ENCODE measurements around the gene OMG. TPM values are rescaled to one million over a fixed set of nuclear protein-coding genes. Genes with fewer than 3 reads are reported as not detected.

OMG gene
- total RNA-seq, 1 donor from 2014 or later: 0.25 TPM

GRCh38 chr17:31251105-31251969 is 45.7 kb downstream of the OMG start:
- no peaks in the 10 kb centered on the region for H3K9me3 ChIP-seq (replicated peaks)
- no peak overlapping the region for H3K4me3 ChIP-seq
- peaks cover 33% of the 10 kb centered on the region for H3K36me3 ChIP-seq
- no peak for DNase-seq
- peak overlapping the region; percentile 59 for H3K27ac ChIP-seq (replicated peaks)
- H3K27me3 ChIP-seq (ENCODE audit: low read depth): no peaks in the 10 kb centered on the region
- intact Hi-C loops (cut with micrococcal nuclease): no loop called here
- TF ChIP-seq CTCF (IDR thresholded peaks at IDR 0.05; ENCODE audit: borderline replicate concordance): no peak
- H3K4me1 ChIP-seq: peaks cover 26% of the 10 kb centered on the region

- intact Hi-C loops (cut with micrococcal nuclease): no loop called here
- H3K27me3 ChIP-seq (ENCODE audit: low read depth): no peaks in the 10 kb centered on the region
- H3K36me3 ChIP-seq: peaks cover 36% of the 10 kb centered on the region
- H3K4me3 ChIP-seq: no peak overlapping the region
- no peak for TF ChIP-seq CTCF (IDR thresholded peaks at IDR 0.05; ENCODE audit: borderline replicate concordance)
- peak overlapping the region; percentile 59 for H3K27ac ChIP-seq (replicated peaks)
- no peak for DNase-seq
- H3K4me1 ChIP-seq: peaks cover 26% of the 10 kb centered on the region
- H3K9me3 ChIP-seq (replicated peaks): no peaks in the 10 kb centered on the region
Measured at GRCh38 chr17:31250229-31250628, 46.8 kb downstream of the OMG start.

DNA sequence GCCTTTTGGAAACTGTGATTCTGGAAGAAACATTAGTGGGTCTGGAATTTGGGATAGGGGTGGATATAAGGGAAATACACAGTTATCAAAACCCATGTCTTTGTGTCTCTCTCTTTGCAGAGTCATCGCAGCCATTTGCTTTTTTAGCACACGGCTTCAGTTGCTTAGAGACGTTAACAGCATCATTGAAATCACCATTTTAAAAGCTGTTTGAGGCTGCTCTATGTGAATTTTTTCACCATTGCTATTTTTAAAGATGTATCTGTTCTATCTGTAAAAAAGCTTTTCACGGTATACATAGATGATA is 47.3 kb downstream of the OMG start:
- peak overlapping the region; percentile 59 for H3K27ac ChIP-seq (replicated peaks)
- no peak for DNase-seq
- H3K4me1 ChIP-seq: peaks cover 26% of the 10 kb centered on the region
- H3K27me3 ChIP-seq (ENCODE audit: low read depth): no peaks in the 10 kb centered on the region
- no peak overlapping the region for H3K4me3 ChIP-seq
- no peak for TF ChIP-seq CTCF (IDR thresholded peaks at IDR 0.05; ENCODE audit: borderline replicate concordance)
- H3K9me3 ChIP-seq (replicated peaks): no peaks in the 10 kb centered on the region
- peaks cover 40% of the 10 kb centered on the region for H3K36me3 ChIP-seq
- intact Hi-C loops (cut with micrococcal nuclease): no loop called here

- Histone ChIP-seq H3K27me3 (ENCODE audit: low read depth) (no peaks in the 10 kb centered on the region), H3K4me1 (peaks cover 26% of the 10 kb centered on the region), H3K4me3 (no peak overlapping the region), H3K27ac (replicated peaks) (peak overlapping the region; percentile 59), H3K36me3 (peaks cover 46% of the 10 kb centered on the region), H3K9me3 (replicated peaks) (no peaks in the 10 kb centered on the region)
- DNase-seq: no peak
- no peak for TF ChIP-seq CTCF (IDR thresholded peaks at IDR 0.05; ENCODE audit: borderline replicate concordance)
- intact Hi-C loops (cut with micrococcal nuclease): no loop called here
Measured at GRCh38 chr17:31248986-31249834, 47.8 kb downstream of the OMG start.

Other genes with a start within 250 kb of the OMG start
- 42.5 TPM for gene NF1, start 202.3 kb downstream of the OMG start, total RNA-seq
- 2.7 TPM for gene EVI2B, start 16.8 kb upstream of the OMG start, total RNA-seq
- 2.9 TPM for gene EVI2A, start 24.4 kb upstream of the OMG start, total RNA-seq
- 8.3 TPM for gene RAB11FIP4, start 94.4 kb upstream of the OMG start, total RNA-seq